Ishikawa (cell line): ENCODE results near the gene SELENOW.
"Not testable (repeated sequence)": the region's sequence is repeated elsewhere in the genome, so short reads cannot be mapped to it uniquely, and the experiment has no call there.

Experiments used
- CEBPB ChIP-seq: IDR thresholded peaks from 2 replicates; pipeline ENCODE4 v1.6.1; 2012
- CREB1 ChIP-seq: IDR thresholded peaks from 2 replicates; pipeline ENCODE4 v1.6.1; 2012; ENCODE audit warnings: low read depth
- EP300 ChIP-seq: IDR thresholded peaks from 2 replicates; pipeline ENCODE4 v1.6.1; 2012; ENCODE audit warnings: borderline replicate concordance
- FOXM1 ChIP-seq: IDR thresholded peaks from 2 replicates; pipeline ENCODE4 v1.6.1; 2012; ENCODE audit warnings: low read depth, borderline replicate concordance
- TAF1 ChIP-seq: IDR thresholded peaks from 2 replicates; pipeline ENCODE4 v1.6.1; 2012; ENCODE audit warnings: low read depth, mild to moderate bottlenecking
- TF ChIP-seq, protein P1 (sequence below): IDR thresholded peaks from 2 replicates; pipeline ENCODE4 v1.6.1; 2012
- TF ChIP-seq, protein P2 (sequence below): IDR thresholded peaks from 2 replicates; pipeline ENCODE4 v1.6.1; 2012; ENCODE audit warnings: low read depth, mild to moderate bottlenecking

DNA sequence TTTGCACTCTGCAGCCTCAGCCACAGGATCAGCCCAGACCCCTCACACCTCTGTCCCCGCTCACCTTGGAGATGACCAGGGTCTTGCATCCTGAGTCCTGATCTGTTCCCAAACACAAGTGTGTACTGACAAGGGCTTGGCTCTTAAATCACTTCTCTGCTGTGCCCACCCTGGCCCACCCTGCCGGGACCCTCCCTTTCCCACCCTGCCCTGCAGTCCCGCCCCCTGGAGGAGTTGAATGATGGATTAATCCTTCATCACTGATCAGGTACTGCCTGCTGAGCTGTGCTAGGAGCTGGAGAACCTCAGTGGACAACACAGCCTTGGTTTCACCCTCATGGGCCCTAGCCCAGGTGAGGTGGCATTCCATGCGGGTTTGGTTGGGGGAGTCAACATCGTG, 25.9 kb downstream of the SELENOW start, which contains the start of gene TPRX1:
- TF ChIP-seq FOXM1, TAF1, CEBPB, CREB1, EP300: not testable (repeated sequence)
- TF ChIP-seq, protein P1, sequence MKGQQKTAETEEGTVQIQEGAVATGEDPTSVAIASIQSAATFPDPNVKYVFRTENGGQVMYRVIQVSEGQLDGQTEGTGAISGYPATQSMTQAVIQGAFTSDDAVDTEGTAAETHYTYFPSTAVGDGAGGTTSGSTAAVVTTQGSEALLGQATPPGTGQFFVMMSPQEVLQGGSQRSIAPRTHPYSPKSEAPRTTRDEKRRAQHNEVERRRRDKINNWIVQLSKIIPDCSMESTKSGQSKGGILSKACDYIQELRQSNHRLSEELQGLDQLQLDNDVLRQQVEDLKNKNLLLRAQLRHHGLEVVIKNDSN = not testable (repeated sequence)
- TF ChIP-seq, protein P2, sequence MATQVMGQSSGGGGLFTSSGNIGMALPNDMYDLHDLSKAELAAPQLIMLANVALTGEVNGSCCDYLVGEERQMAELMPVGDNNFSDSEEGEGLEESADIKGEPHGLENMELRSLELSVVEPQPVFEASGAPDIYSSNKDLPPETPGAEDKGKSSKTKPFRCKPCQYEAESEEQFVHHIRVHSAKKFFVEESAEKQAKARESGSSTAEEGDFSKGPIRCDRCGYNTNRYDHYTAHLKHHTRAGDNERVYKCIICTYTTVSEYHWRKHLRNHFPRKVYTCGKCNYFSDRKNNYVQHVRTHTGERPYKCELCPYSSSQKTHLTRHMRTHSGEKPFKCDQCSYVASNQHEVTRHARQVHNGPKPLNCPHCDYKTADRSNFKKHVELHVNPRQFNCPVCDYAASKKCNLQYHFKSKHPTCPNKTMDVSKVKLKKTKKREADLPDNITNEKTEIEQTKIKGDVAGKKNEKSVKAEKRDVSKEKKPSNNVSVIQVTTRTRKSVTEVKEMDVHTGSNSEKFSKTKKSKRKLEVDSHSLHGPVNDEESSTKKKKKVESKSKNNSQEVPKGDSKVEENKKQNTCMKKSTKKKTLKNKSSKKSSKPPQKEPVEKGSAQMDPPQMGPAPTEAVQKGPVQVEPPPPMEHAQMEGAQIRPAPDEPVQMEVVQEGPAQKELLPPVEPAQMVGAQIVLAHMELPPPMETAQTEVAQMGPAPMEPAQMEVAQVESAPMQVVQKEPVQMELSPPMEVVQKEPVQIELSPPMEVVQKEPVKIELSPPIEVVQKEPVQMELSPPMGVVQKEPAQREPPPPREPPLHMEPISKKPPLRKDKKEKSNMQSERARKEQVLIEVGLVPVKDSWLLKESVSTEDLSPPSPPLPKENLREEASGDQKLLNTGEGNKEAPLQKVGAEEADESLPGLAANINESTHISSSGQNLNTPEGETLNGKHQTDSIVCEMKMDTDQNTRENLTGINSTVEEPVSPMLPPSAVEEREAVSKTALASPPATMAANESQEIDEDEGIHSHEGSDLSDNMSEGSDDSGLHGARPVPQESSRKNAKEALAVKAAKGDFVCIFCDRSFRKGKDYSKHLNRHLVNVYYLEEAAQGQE = not testable (repeated sequence)
